ENCODE measurements around the gene CACUL1. TPM values are rescaled to one million over a fixed set of nuclear protein-coding genes. Genes with fewer than 3 reads are reported as not detected.

Gene CACUL1
- total and polyA plus RNA-seq, 2 of the 13 experiments (the other 11 are each of a cell fraction or from before 2014, with no cell fraction given) = 14.2 to 31.0 TPM

GRCh38 chr10:118668228-118668952 is 86.4 kb downstream of the CACUL1 start:
- Histone ChIP-seq H2AFZ (ENCODE audit: low read length) (no peak overlapping the region), H3K9me3 (ENCODE audit: low read length) (no peaks in the 10 kb centered on the region), H3K4me3 (replicated peaks in 1 of 3; ENCODE audit: insufficient read depth in 1 of 3, low read depth in 2 of 3, low read length in 3 of 3) (no peak overlapping the region; a peak in 1 of 6 replicates), H3K4me2 (ENCODE audit: low read depth, low read length) (peak overlapping the region; percentile 28), H4K20me1 (ENCODE audit: insufficient read depth, low read length) (no peaks in the 10 kb centered on the region), H3K27me3 (ENCODE audit: control insufficient read depth in 1 of 2, insufficient read depth in 2 of 2, low read length in 2 of 2) (no peaks in the 10 kb centered on the region; a peak in 1 of 5 replicates), H3K4me1 (ENCODE audit: insufficient read depth, low read length) (peaks cover 23% of the 10 kb centered on the region), H3K9ac (ENCODE audit: insufficient read depth, low read depth, low read length) (no peak overlapping the region), H3K27ac (ENCODE audit: extremely low read length, insufficient read depth, low read length) (peak overlapping the region; percentile 26), H3K79me2 (ENCODE audit: insufficient read depth, low read length) (no peaks in the 10 kb centered on the region), H3K36me3 (replicated peaks in 1 of 2; ENCODE audit: control insufficient read depth in 1 of 2, insufficient read depth in 2 of 2, low read length in 2 of 2) (no peaks in the 10 kb centered on the region; a peak in 1 of 5 replicates)
- WGBS (ENCODE audit: low lambda C conversion rate) = 4% methylated on average over 4 of the region's 9 CpGs
- ATAC-seq = peak; percentile 57
- ChIA-PET CTCF (ENCODE audit: low intra/inter-chr PET ratio, low total read pairs) (no interaction called here), POLR2A (no interaction called here)
- no TSS peak for BruUV-seq (replicated peaks)
- FAIRE-seq = no peak
- no peak for DNase-seq (ENCODE audit: low spot score)
- in situ Hi-C loops (cut with HindIII; ENCODE audit: extremely low pct_ligation_motif_present, low pct_unique_long_range_greater_than_20kb) = no loop called here
- intact Hi-C loops (cut with micrococcal nuclease; ENCODE audit: unreplicated experiment) = no loop called here
- peak; percentile 31; the same call in 1 of the 2 replicates for TF ChIP-seq ZNF768 (CRISPR knock-in tag; IDR thresholded peaks at IDR 0.05)
- TF ChIP-seq ZNF709 (CRISPR knock-in tag; IDR thresholded peaks at IDR 0.05) = 0 out of 2 replicates have a peak, but pooled peaks have one; percentile 0
- TF ChIP-seq ZBTB42 (CRISPR knock-in tag; IDR thresholded peaks at IDR 0.05) = no peak
- TF ChIP-seq IRF9 (CRISPR knock-in tag; IDR thresholded peaks at IDR 0.05; ENCODE audit: borderline replicate concordance) = no peak
- TF ChIP-seq ZNF704 (CRISPR knock-in tag; IDR thresholded peaks at IDR 0.05; ENCODE audit: borderline replicate concordance) = no peak
- TF ChIP-seq, protein P1, sequence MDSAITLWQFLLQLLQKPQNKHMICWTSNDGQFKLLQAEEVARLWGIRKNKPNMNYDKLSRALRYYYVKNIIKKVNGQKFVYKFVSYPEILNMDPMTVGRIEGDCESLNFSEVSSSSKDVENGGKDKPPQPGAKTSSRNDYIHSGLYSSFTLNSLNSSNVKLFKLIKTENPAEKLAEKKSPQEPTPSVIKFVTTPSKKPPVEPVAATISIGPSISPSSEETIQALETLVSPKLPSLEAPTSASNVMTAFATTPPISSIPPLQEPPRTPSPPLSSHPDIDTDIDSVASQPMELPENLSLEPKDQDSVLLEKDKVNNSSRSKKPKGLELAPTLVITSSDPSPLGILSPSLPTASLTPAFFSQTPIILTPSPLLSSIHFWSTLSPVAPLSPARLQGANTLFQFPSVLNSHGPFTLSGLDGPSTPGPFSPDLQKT (CRISPR knock-in tag; IDR thresholded peaks at IDR 0.05; ENCODE audit: borderline replicate concordance) = no peak
- TF ChIP-seq, protein P2, sequence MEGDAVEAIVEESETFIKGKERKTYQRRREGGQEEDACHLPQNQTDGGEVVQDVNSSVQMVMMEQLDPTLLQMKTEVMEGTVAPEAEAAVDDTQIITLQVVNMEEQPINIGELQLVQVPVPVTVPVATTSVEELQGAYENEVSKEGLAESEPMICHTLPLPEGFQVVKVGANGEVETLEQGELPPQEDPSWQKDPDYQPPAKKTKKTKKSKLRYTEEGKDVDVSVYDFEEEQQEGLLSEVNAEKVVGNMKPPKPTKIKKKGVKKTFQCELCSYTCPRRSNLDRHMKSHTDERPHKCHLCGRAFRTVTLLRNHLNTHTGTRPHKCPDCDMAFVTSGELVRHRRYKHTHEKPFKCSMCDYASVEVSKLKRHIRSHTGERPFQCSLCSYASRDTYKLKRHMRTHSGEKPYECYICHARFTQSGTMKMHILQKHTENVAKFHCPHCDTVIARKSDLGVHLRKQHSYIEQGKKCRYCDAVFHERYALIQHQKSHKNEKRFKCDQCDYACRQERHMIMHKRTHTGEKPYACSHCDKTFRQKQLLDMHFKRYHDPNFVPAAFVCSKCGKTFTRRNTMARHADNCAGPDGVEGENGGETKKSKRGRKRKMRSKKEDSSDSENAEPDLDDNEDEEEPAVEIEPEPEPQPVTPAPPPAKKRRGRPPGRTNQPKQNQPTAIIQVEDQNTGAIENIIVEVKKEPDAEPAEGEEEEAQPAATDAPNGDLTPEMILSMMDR (CRISPR knock-in tag; IDR thresholded peaks at IDR 0.05) = 0 out of 2 replicates have a peak, but pooled peaks have one; percentile 29
- TF ChIP-seq, protein P3, sequence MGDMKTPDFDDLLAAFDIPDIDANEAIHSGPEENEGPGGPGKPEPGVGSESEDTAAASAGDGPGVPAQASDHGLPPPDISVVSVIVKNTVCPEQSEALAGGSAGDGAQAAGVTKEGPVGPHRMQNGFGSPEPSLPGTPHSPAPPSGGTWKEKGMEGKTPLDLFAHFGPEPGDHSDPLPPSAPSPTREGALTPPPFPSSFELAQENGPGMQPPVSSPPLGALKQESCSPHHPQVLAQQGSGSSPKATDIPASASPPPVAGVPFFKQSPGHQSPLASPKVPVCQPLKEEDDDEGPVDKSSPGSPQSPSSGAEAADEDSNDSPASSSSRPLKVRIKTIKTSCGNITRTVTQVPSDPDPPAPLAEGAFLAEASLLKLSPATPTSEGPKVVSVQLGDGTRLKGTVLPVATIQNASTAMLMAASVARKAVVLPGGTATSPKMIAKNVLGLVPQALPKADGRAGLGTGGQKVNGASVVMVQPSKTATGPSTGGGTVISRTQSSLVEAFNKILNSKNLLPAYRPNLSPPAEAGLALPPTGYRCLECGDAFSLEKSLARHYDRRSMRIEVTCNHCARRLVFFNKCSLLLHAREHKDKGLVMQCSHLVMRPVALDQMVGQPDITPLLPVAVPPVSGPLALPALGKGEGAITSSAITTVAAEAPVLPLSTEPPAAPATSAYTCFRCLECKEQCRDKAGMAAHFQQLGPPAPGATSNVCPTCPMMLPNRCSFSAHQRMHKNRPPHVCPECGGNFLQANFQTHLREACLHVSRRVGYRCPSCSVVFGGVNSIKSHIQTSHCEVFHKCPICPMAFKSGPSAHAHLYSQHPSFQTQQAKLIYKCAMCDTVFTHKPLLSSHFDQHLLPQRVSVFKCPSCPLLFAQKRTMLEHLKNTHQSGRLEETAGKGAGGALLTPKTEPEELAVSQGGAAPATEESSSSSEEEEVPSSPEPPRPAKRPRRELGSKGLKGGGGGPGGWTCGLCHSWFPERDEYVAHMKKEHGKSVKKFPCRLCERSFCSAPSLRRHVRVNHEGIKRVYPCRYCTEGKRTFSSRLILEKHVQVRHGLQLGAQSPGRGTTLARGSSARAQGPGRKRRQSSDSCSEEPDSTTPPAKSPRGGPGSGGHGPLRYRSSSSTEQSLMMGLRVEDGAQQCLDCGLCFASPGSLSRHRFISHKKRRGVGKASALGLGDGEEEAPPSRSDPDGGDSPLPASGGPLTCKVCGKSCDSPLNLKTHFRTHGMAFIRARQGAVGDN (CRISPR knock-in tag; IDR thresholded peaks at IDR 0.05) = peak; percentile 18; the same call in 1 of the 2 replicates

Measured in HepG2 (cell line).